ENCODE data around the gene HS3ST3A1. TPM values are rescaled to one million over a fixed set of nuclear protein-coding genes. Genes with fewer than 3 reads are reported as not detected.

HS3ST3A1 gene
- total and polyA plus RNA-seq, 12 donors: 0.12 to 4.1 (median 1.6) TPM; not detected in 1

GRCh38 chr17:13616031-13616430 is 14.3 kb upstream of the HS3ST3A1 start:
- H3K4me3 ChIP-seq: no peak overlapping the region
- H3K36me3 ChIP-seq: no peaks in the 10 kb centered on the region
- no peak for DNase-seq
- H3K4me1 ChIP-seq: no peaks in the 10 kb centered on the region
- no peaks in the 10 kb centered on the region for H3K27me3 ChIP-seq
- no peak overlapping the region for H3K27ac ChIP-seq
- TF ChIP-seq CTCF (IDR thresholded peaks at IDR 0.05): no peak
- H3K9me3 ChIP-seq: peaks cover 0 to 21% (median 0%) of the 10 kb centered on the region in 11 donors
- intact Hi-C loops (cut with DNase I): no loop called here
- no peak for ATAC-seq
- WGBS, 2 donors: 78 to 86% methylated on average over 5 of the region's 5 CpGs

- H3K4me3 ChIP-seq: no peak overlapping the region
- DNase-seq: no peak
- H3K4me1 ChIP-seq: no peaks in the 10 kb centered on the region
- no peak for TF ChIP-seq CTCF (IDR thresholded peaks at IDR 0.05)
- WGBS, 2 donors: 50 to 63% methylated on average over 4 of the region's 4 CpGs
- peaks cover 0 to 16% (median 0%) of the 10 kb centered on the region in 7 donors for H3K27me3 ChIP-seq
- ATAC-seq: no peak
- intact Hi-C loops (cut with DNase I): no loop called here
- no peak overlapping the region for H3K27ac ChIP-seq
- no peaks in the 10 kb centered on the region for H3K36me3 ChIP-seq
- peaks cover 0 to 14% (median 0%) of the 10 kb centered on the region in 11 donors for H3K9me3 ChIP-seq
These were observed 8.2 kb upstream of the HS3ST3A1 start for GRCh38 chr17:13609941-13610340.

- Histone ChIP-seq H3K27me3 (peaks cover 0 to 74% (median 54%) of the 10 kb centered on the region in 7 donors), H3K9me3 (no peaks in the 10 kb centered on the region), H3K27ac (peak overlapping the region in 2 of 10 donors; percentile 40 to 60), H3K4me1 (peaks cover 0 to 24% (median 18%) of the 10 kb centered on the region in 9 donors), H3K4me3 (peak overlapping the region in 9 of 10 donors; percentile 37 to 59 (median 50)), H3K36me3 (no peaks in the 10 kb centered on the region)
- intact Hi-C loops (cut with DNase I): no loop called here
- 1% methylated on average over 46 of the region's 46 CpGs for WGBS, 2 donors
- ATAC-seq: peak; percentile 48 to 69 (median 60)
- no peak for TF ChIP-seq CTCF (IDR thresholded peaks at IDR 0.05)
- peak in 1 of 2 donors; percentile 16 for DNase-seq
These were observed 380 bp downstream of the HS3ST3A1 start for GRCh38 chr17:13601322-13601775.

GRCh38 chr17:13600475-13601321 is 1.0 kb downstream of the HS3ST3A1 start:
- WGBS, 2 donors: 3 to 6% methylated on average over 92 to 101 of the region's 101 CpGs
- Histone ChIP-seq H3K27me3 (peaks cover 0 to 76% (median 55%) of the 10 kb centered on the region in 7 donors), H3K4me1 (peaks cover 0 to 24% (median 18%) of the 10 kb centered on the region in 9 donors), H3K36me3 (no peaks in the 10 kb centered on the region), H3K27ac (peak overlapping the region in 2 of 10 donors; percentile 40 to 60), H3K9me3 (no peaks in the 10 kb centered on the region), H3K4me3 (peak overlapping the region in 9 of 10 donors; percentile 37 to 59 (median 50))
- DNase-seq (peak in 1 of 2 donors; percentile 15), ATAC-seq (peak in 2 of 8 donors; percentile 33 to 65)
- intact Hi-C loops (cut with DNase I): no loop called here
- TF ChIP-seq CTCF (IDR thresholded peaks at IDR 0.05): no peak

Data from heart right ventricle (tissue), 16 donors.